CD14-positive monocyte (primary cell): ENCODE data around the gene CAMSAP2. TPM values are rescaled to one million over a fixed set of nuclear protein-coding genes. Genes with fewer than 3 reads are reported as not detected.

Experiments
- DNase-seq, 3 donors: peaks; one replicate each; pipeline ENCODE4 v3.0.0-alpha.2; 2011 to 2022
- H2AFZ ChIP-seq: 2 replicates; pipeline ENCODE4 v1.6.0; 2012; ENCODE audit warnings: mild to moderate bottlenecking, low read depth, low read length, inconsistent platforms; ENCODE audit not compliant: insufficient read depth, poor library complexity, severe bottlenecking
- H3K27ac ChIP-seq, 2 donors: 1 replicate in 1 of 2; 2 replicates in 1 of 2; pipeline ENCODE4 v1.5.1; 2012 to 2013; ENCODE audit warnings: low read length in 2 of 2, control low read depth in 1 of 2, inconsistent platforms in 1 of 2, low read depth in 1 of 2, mild to moderate bottlenecking in 1 of 2
- H3K27me3 ChIP-seq, 2 donors: one replicate each; pipeline versions ENCODE4 v1.6.0 to v1.6.1; 2011 to 2013; ENCODE audit warnings: low read length in 2 of 2; ENCODE audit not compliant: control insufficient read depth in 2 of 2, insufficient read depth in 2 of 2
- H3K36me3 ChIP-seq, 2 donors: replicated peaks in 1 of 2; 1 replicate in 1 of 2; 2 replicates in 1 of 2; pipeline versions ENCODE4 v1.5.1 to v1.6.1; 2012 to 2013; ENCODE audit warnings: low read length in 2 of 2, control low read depth in 1 of 2, inconsistent platforms in 1 of 2, mild to moderate bottlenecking in 1 of 2; ENCODE audit not compliant: insufficient read depth in 2 of 2, control insufficient read depth in 1 of 2
- H3K4me1 ChIP-seq, 2 donors: 1 replicate in 1 of 2; 2 replicates in 1 of 2; pipeline versions ENCODE4 v1.5.1 to v1.6.1; 2012 to 2013; ENCODE audit warnings: low read length in 2 of 2, control low read depth in 1 of 2, inconsistent platforms in 1 of 2, mild to moderate bottlenecking in 1 of 2, moderate library complexity in 1 of 2; ENCODE audit not compliant: insufficient read depth in 2 of 2, control insufficient read depth in 1 of 2
- H3K4me2 ChIP-seq: replicated peaks from 2 replicates; pipeline ENCODE3; 2012; ENCODE audit warnings: low read length, moderate library complexity, mild to moderate bottlenecking; ENCODE audit not compliant: poor library complexity, severe bottlenecking; ENCODE audit errors: extremely low read depth
- H3K4me3 ChIP-seq, 3 experiments: fragments of 200-600 bp in 1 of 3; sonication (generic) in 1 of 3; replicated peaks in 1 of 3; 1 replicate in 2 of 3; 2 replicates in 1 of 3; pipeline ENCODE4 v1.5.1; 2011 to 2013; ENCODE audit warnings: low read length in 3 of 3, mild to moderate bottlenecking in 3 of 3, control low read depth in 2 of 3, low read depth in 2 of 3, inconsistent platforms in 1 of 3, moderate library complexity in 1 of 3
- H3K79me2 ChIP-seq: 2 replicates; pipeline ENCODE4 v1.6.0; 2012; ENCODE audit warnings: mild to moderate bottlenecking, control low read depth, inconsistent platforms, low read length, moderate library complexity; ENCODE audit not compliant: insufficient read depth
- H3K9ac ChIP-seq: 2 replicates; pipeline ENCODE4 v1.6.0; 2017; ENCODE audit warnings: low read length, mild to moderate bottlenecking; ENCODE audit not compliant: insufficient read depth, poor library complexity, severe bottlenecking
- H3K9me3 ChIP-seq, 2 donors: replicated peaks in 1 of 2; 1 replicate in 1 of 2; 2 replicates in 1 of 2; pipeline versions ENCODE4 v1.5.1 to v1.6.1; 2012 to 2013; ENCODE audit warnings: low read length in 2 of 2, control low read depth in 1 of 2; ENCODE audit not compliant: control insufficient read depth in 1 of 2, insufficient read depth in 1 of 2
- H4K20me1 ChIP-seq: 2 replicates; pipeline ENCODE4 v1.6.0; 2012; ENCODE audit warnings: mild to moderate bottlenecking, low read length, control low read depth, moderate library complexity; ENCODE audit not compliant: insufficient read depth
- H3K27ac Mint-ChIP-seq, 7 donors: one replicate each; pipeline ENCODE4 v1.8.0; 2020; ENCODE audit warnings: mild to moderate bottlenecking in 7 of 7, mixed read lengths in 7 of 7, moderate library complexity in 6 of 7, inconsistent platforms in 2 of 7
- H3K27me3 Mint-ChIP-seq, 3 donors: one replicate each; pipeline ENCODE4 v1.8.0; 2021 to 2022; ENCODE audit warnings: low read depth in 3 of 3, mild to moderate bottlenecking in 3 of 3, mixed read lengths in 3 of 3, moderate library complexity in 3 of 3, inconsistent platforms in 1 of 3
- H3K36me3 Mint-ChIP-seq, 2 donors: one replicate each; pipeline ENCODE4 v1.8.0; 2020; ENCODE audit warnings: mixed read lengths in 2 of 2, inconsistent platforms in 1 of 2, mild to moderate bottlenecking in 1 of 2
- H3K4me1 Mint-ChIP-seq: one replicate; pipeline ENCODE4 v1.8.0; 2020; ENCODE audit warnings: mild to moderate bottlenecking, mixed read lengths
- H3K4me3 Mint-ChIP-seq, 2 donors: one replicate each; pipeline ENCODE4 v1.8.0; 2020; ENCODE audit warnings: mild to moderate bottlenecking in 2 of 2, mixed read lengths in 2 of 2, moderate library complexity in 1 of 2
- H3K9me3 Mint-ChIP-seq, 7 donors: one replicate each; pipeline ENCODE4 v1.8.0; 2020 to 2022; ENCODE audit warnings: mixed read lengths in 7 of 7, mild to moderate bottlenecking in 6 of 7, moderate library complexity in 6 of 7, inconsistent platforms in 2 of 7
- CTCF ChIP-seq: fragments of 200-600 bp; IDR thresholded peaks from one replicate; pipeline ENCODE4 v1.8.0; 2022; ENCODE audit warnings: antibody characterized with exemption, mild to moderate bottlenecking
- WGBS: methylation state at CpG from one replicate; pipeline ENCODE4 v1.1.5; 2013; ENCODE audit warnings: missing lambda C conversion rate; ENCODE audit not compliant: insufficient coverage; 5-methylcytosine and 5-hydroxymethylcytosine counted together
- intact Hi-C, 2 donors: fragments of 100-400 bp; cut with micrococcal nuclease; formaldehyde crosslinking; loops; one replicate each; pipeline versions ENCODE4 v1.15.0 to v1.15.1; 2023
- polyA plus RNA-seq, 3 donors: library from polyadenylated mRNA; depleted of rRNA in 1 of 3; unstranded in 2 of 3; stranded (reverse) in 1 of 3; fragments of 300-500 nt in 2 of 3; fragments of >200 nt in 1 of 3; fragmentation: Illumina TruSeq in 2 of 3; gene quantifications; 1 replicate in 2 of 3; 2 replicates in 1 of 3; pipeline ENCODE4 v1.2.3, GENCODE V29; 2012 to 2021

CAMSAP2 gene
- polyA plus RNA-seq, 3 donors, result 0.89 to 1.3 (median 0.90) TPM

- intact Hi-C loops, result loop anchor here in 1 of 2 donors (10.0 kb wide), 1 partner anchor 107 kb away; the partner anchor contains the start of gene KIF14
- no peaks in the 10 kb centered on the region for H3K4me1 ChIP-seq
- H4K20me1 ChIP-seq, result no peaks in the 10 kb centered on the region
- 100% methylated on average over 3 of the region's 5 CpGs for WGBS
- no peak for DNase-seq
- no peak overlapping the region for H3K4me3 ChIP-seq
- Mint-ChIP-seq H3K4me3 (no peak overlapping the region), H3K36me3 (no peaks in the 10 kb centered on the region), H3K27me3 (peaks cover 8 to 15% (median 11%) of the 10 kb centered on the region in 3 donors), H3K4me1 (peaks cover 3% of the 10 kb centered on the region), H3K9me3 (no peaks in the 10 kb centered on the region), H3K27ac (no peak overlapping the region)
- H3K79me2 ChIP-seq, result no peaks in the 10 kb centered on the region
- no peaks in the 10 kb centered on the region for H3K9me3 ChIP-seq
- no peak overlapping the region for H3K4me2 ChIP-seq
- TF ChIP-seq CTCF, result no peak
- no peak overlapping the region for H2AFZ ChIP-seq
- H3K9ac ChIP-seq, result no peak overlapping the region
- H3K27ac ChIP-seq, result no peak overlapping the region
- no peaks in the 10 kb centered on the region for H3K36me3 ChIP-seq
- H3K27me3 ChIP-seq, result no peaks in the 10 kb centered on the region
Measured at GRCh38 chr1:200731654-200732332, 6.9 kb upstream of the CAMSAP2 start.

- intact Hi-C loops, result loop anchor here in 1 of 2 donors (10.0 kb wide), 1 partner anchor 108 kb away; the partner anchor contains the start of gene KIF14
- Histone ChIP-seq H4K20me1 (no peaks in the 10 kb centered on the region), H2AFZ (no peak overlapping the region), H3K36me3 (no peaks in the 10 kb centered on the region), H3K4me3 (no peak overlapping the region), H3K9me3 (no peaks in the 10 kb centered on the region), H3K27ac (no peak overlapping the region), H3K4me2 (no peak overlapping the region), H3K4me1 (no peaks in the 10 kb centered on the region), H3K79me2 (no peaks in the 10 kb centered on the region), H3K27me3 (no peaks in the 10 kb centered on the region), H3K9ac (no peak overlapping the region)
- H3K9me3 Mint-ChIP-seq, result no peaks in the 10 kb centered on the region
- no peak for DNase-seq
- no peaks in the 10 kb centered on the region for H3K36me3 Mint-ChIP-seq
- 100% methylated on average over 3 of the region's 7 CpGs for WGBS
- no peak overlapping the region for H3K27ac Mint-ChIP-seq
- H3K4me3 Mint-ChIP-seq, result no peak overlapping the region
- peaks cover 3% of the 10 kb centered on the region for H3K4me1 Mint-ChIP-seq
- TF ChIP-seq CTCF, result no peak
- peaks cover 8 to 20% (median 18%) of the 10 kb centered on the region in 3 donors for H3K27me3 Mint-ChIP-seq
Measured at GRCh38 chr1:200732438-200732837, 6.3 kb upstream of the CAMSAP2 start.
